Measurements from ENCODE around the gene PITRM1.

DNA sequence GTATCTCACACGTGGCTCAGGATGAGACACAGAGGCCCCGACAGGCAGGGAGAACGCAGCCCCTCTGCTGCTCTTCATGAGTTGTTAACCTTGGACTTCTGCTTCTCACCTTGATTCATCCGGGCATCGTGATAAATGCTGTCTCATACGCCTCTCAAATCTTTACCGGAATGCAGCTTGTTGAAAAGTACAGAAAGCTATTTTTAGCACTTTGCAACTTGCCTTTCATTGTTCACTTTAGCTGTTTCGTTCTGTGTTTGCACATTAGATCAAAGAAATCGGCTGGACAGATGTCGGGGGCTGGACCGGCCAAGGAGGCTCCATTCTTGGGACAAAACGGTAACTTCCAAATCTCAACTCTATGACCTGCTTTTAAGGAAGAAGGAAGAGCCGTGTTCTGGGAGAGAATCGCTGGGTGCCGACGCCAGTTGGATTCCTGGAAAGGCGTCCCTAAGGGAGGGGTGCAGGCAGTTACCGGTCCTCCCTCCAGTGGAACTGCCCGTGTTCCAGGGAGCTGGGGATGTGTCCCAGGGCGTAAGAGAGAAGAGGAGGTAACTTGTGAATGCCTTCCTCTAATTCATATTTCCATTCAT lies 56.0 kb downstream of the PITRM1 start:
- no peak for TF ChIP-seq CTCF (IDR thresholded peaks at IDR 0.05)
- no peak for TF ChIP-seq POLR2A (IDR thresholded peaks at IDR 0.05)

Data from heart left ventricle (tissue), 13 donors.